IMR-90 (cell line): ENCODE data around the gene CLK3. TPM values are rescaled to one million over a fixed set of nuclear protein-coding genes. Genes with fewer than 3 reads are reported as not detected.

Experiments
- ATAC-seq: fragments of 200-7000 bp; cut with Tn5 transposase; 2 replicates; pipeline ENCODE4 v1.9.1; 2020; ENCODE audit warnings: low read depth, mild to moderate bottlenecking, moderate library complexity
- BruUV-seq: library from RNA; stranded (reverse); fragments of 400-500 nt; replicated peaks from 2 replicates; lab custom pipeline; 2021; lab: Mats Ljungman, UMichigan
- CTCF ChIA-PET: fragments of 300-600 bp; formaldehyde crosslinking; extraction: SDS; loops from one replicate; lab custom pipeline; 2021; ENCODE audit warnings: antibody characterized with exemption; lab: Yijun Ruan, JAX
- POLR2A ChIA-PET: fragments of 300-600 bp; sonication (Branson Sonifier 250); formaldehyde crosslinking; loops from one replicate; lab custom pipeline; 2022; ENCODE audit warnings: antibody characterized with exemption; ENCODE audit not compliant: unreplicated experiment; lab: Charles Lee
- DNase-seq: peaks from one replicate; pipeline ENCODE4 v3.0.0; 2013
- H2AFZ ChIP-seq: replicated peaks from 2 replicates; pipeline ENCODE3; 2013; ENCODE audit warnings: low read length, mild to moderate bottlenecking; ENCODE audit not compliant: poor library complexity
- H2AK5ac ChIP-seq: 2 replicates; pipeline ENCODE4 v1.6.1; 2013; ENCODE audit warnings: low read depth, low read length, inconsistent platforms
- H2AK9ac ChIP-seq: replicated peaks from 2 replicates; pipeline ENCODE3; 2013; ENCODE audit warnings: mild to moderate bottlenecking, low read depth, low read length, moderate library complexity; ENCODE audit not compliant: poor library complexity
- H2BK120ac ChIP-seq: 2 replicates; pipeline ENCODE4 v1.6.1; 2013; ENCODE audit warnings: low read depth, low read length, inconsistent platforms
- H2BK15ac ChIP-seq: 3 replicates; pipeline ENCODE4 v1.6.1; 2013; ENCODE audit warnings: low read depth, low read length, inconsistent platforms
- H2BK20ac ChIP-seq: 2 replicates; pipeline ENCODE4 v1.6.1; 2013; ENCODE audit warnings: low read depth, mild to moderate bottlenecking, inconsistent platforms, low read length, moderate library complexity
- H2BK5ac ChIP-seq: 2 replicates; pipeline ENCODE4 v1.6.1; 2013; ENCODE audit warnings: mild to moderate bottlenecking, low read depth, low read length, inconsistent platforms; ENCODE audit not compliant: poor library complexity, severe bottlenecking
- H3K14ac ChIP-seq: replicated peaks from 2 replicates; pipeline ENCODE4 v1.6.1; 2013; ENCODE audit warnings: low read depth, low read length, inconsistent platforms
- H3K18ac ChIP-seq: 2 replicates; pipeline ENCODE4 v1.6.1; 2013; ENCODE audit warnings: low read depth, low read length, control low read depth
- H3K23ac ChIP-seq: 2 replicates; pipeline ENCODE4 v1.6.1; 2013; ENCODE audit warnings: low read depth, low read length, inconsistent platforms
- H3K27ac ChIP-seq: 2 replicates; pipeline ENCODE4 v1.5.1; 2013; ENCODE audit warnings: mild to moderate bottlenecking, control low read depth, low read length; ENCODE audit not compliant: insufficient read depth
- H3K27me3 ChIP-seq: 2 replicates; pipeline ENCODE4 v1.6.1; 2013; ENCODE audit warnings: low read length; ENCODE audit not compliant: control insufficient read depth, insufficient read depth
- H3K36me3 ChIP-seq: 2 replicates; pipeline ENCODE4 v1.6.1; 2013; ENCODE audit warnings: low read length, mixed read lengths; ENCODE audit not compliant: control insufficient read depth, insufficient read depth
- H3K4ac ChIP-seq: 2 replicates; pipeline ENCODE4 v1.6.1; 2013; ENCODE audit warnings: low read depth, low read length, inconsistent platforms
- H3K4me1 ChIP-seq: 2 replicates; pipeline ENCODE4 v1.6.1; 2013; ENCODE audit warnings: low read length, mixed read lengths; ENCODE audit not compliant: control insufficient read depth, insufficient read depth
- H3K4me2 ChIP-seq: 2 replicates; pipeline ENCODE4 v1.6.1; 2013; ENCODE audit warnings: low read depth, mild to moderate bottlenecking, control low read depth, low read length, moderate library complexity
- H3K4me3 ChIP-seq: 2 replicates; pipeline ENCODE4 v1.5.1; 2013; ENCODE audit warnings: low read depth, mild to moderate bottlenecking, control low read depth, low read length, moderate library complexity; ENCODE audit not compliant: insufficient read depth
- H3K56ac ChIP-seq: 2 replicates; pipeline ENCODE4 v1.6.1; 2013; ENCODE audit warnings: low read length, inconsistent platforms; ENCODE audit not compliant: insufficient read depth; ENCODE audit errors: extremely low read depth
- H3K79me1 ChIP-seq, 2 experiments: 2 replicates each; pipeline ENCODE4 v1.6.1; 2013; ENCODE audit warnings: low read length in 2 of 2, inconsistent platforms in 1 of 2, low read depth in 1 of 2
- H3K9ac ChIP-seq: 2 replicates; pipeline ENCODE4 v1.6.1; 2013; ENCODE audit warnings: low read depth, low read length, control low read depth
- H3K9me1 ChIP-seq: 2 replicates; pipeline ENCODE4 v1.6.1; 2013; ENCODE audit warnings: low read length, inconsistent platforms; ENCODE audit not compliant: insufficient read depth
- H3K9me3 ChIP-seq: 2 replicates; pipeline ENCODE4 v1.6.1; 2013; ENCODE audit warnings: low read length; ENCODE audit not compliant: control insufficient read depth, insufficient read depth
- H4K20me1 ChIP-seq: 2 replicates; pipeline ENCODE4 v1.6.1; 2013; ENCODE audit warnings: low read length, inconsistent platforms; ENCODE audit not compliant: insufficient read depth
- H4K5ac ChIP-seq: 2 replicates; pipeline ENCODE4 v1.6.1; 2013; ENCODE audit warnings: mild to moderate bottlenecking, low read depth, low read length, control low read depth
- H4K8ac ChIP-seq, 2 experiments: 2 replicates each; pipeline ENCODE4 v1.6.1; 2013; ENCODE audit warnings: low read depth in 2 of 2, low read length in 2 of 2, control low read depth in 1 of 2, inconsistent platforms in 1 of 2
- H4K91ac ChIP-seq: 2 replicates; pipeline ENCODE4 v1.6.1; 2013; ENCODE audit warnings: low read depth, low read length, inconsistent platforms; ENCODE audit not compliant: insufficient read depth
- CTCF ChIP-seq: conservative IDR thresholded peaks from 2 replicates; pipeline ENCODE4 v1.5.1; 2012; ENCODE audit warnings: mild to moderate bottlenecking, low read depth, low read length, improper control_type of control experiment
- NFE2L2 ChIP-seq: fragments of 150-350 bp; IDR thresholded peaks from 2 replicates; pipeline ENCODE4 v1.6.1; 2016; ENCODE audit warnings: low read depth, mild to moderate bottlenecking, low read length
- WGBS, 2 experiments: methylation state at CpG; one replicate each; pipeline versions ENCODE4 v1.1.5 to v1.1.7; 2013; ENCODE audit warnings: missing lambda C conversion rate in 2 of 2; ENCODE audit not compliant: insufficient read length in 1 of 2; ENCODE audit errors: extremely low coverage in 2 of 2; 5-methylcytosine and 5-hydroxymethylcytosine counted together
- dilution Hi-C: fragments of 300-500 bp; cut with HindIII; formaldehyde crosslinking; loops from one replicate; pipeline ENCODE4 v1.14.3; 2018; ENCODE audit warnings: low sequenced_read_pairs; ENCODE audit not compliant: unreplicated experiment
- in situ Hi-C: fragments of 300-500 bp; cut with MboI; formaldehyde crosslinking; loops from 3 replicates; pipeline ENCODE4 v1.14.3; 2019; ENCODE audit warnings: low sequenced_read_pairs, inconsistent platforms, mixed read lengths
- intact Hi-C: fragments of 100-400 bp; cut with micrococcal nuclease; formaldehyde crosslinking; loops from 2 replicates; pipeline ENCODE4 v1.10.0; 2022
- polyA plus RNA-seq, 3 experiments: library from polyadenylated mRNA; depleted of rRNA; stranded (reverse); fragments of >200 nt; gene quantifications; 2 replicates each; pipeline ENCODE4 v1.2.3, GENCODE V29; 2012; ENCODE audit warnings: low replicate concordance in 1 of 3
- total RNA-seq: library from RNA; depleted of rRNA; stranded (reverse); fragments of >200 nt; gene quantifications from 2 replicates; pipeline ENCODE4 v1.2.3, GENCODE V29; 2012
- TF ChIP-seq, protein P1 (sequence below): fragments of 150-350 bp; IDR thresholded peaks from 2 replicates; pipeline ENCODE4 v1.6.1; 2017; ENCODE audit warnings: mild to moderate bottlenecking, antibody characterized with exemption, low read length, low read depth

CLK3 gene
- total and polyA plus RNA-seq, 2 of the 4 experiments (the other 2 are of a cell fraction) = 84.7 to 117 TPM

DNA sequence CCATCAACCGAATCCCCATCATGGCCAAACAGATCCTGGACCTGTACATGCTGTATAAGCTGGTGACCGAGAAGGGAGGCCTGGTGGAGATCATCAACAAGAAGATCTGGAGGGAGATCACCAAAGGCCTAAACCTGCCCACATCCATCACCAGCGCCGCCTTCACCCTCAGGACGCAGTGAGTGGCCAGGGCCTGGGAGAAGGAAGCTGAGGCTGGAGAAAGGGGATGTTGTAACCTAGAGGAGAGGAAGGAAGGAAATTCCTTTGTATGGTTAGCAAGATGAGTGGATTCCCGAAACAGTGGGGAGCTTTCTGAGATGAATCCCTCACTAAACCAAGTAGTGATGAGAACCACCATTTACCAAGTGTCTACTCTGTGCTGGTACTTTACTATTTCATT lies 25.8 kb upstream of the CLK3 start:
- H2AK9ac ChIP-seq = no peak overlapping the region
- POLR2A ChIA-PET = no interaction called here

More for the DNA sequence above, 25.8 kb upstream of the CLK3 start:
- Histone ChIP-seq H2BK120ac (no peak overlapping the region), H3K4me1 (peaks cover 9% of the 10 kb centered on the region), H4K8ac (no peak overlapping the region), H3K27ac (no peak overlapping the region), H2AFZ (no peak overlapping the region), H3K27me3 (no peaks in the 10 kb centered on the region), H2BK15ac (no peak overlapping the region), H3K9me1 (peaks cover 13% of the 10 kb centered on the region), H4K91ac (no peak overlapping the region), H3K4ac (no peak overlapping the region), H2BK20ac (no peak overlapping the region), H4K5ac (no peak overlapping the region), H3K4me2 (no peak overlapping the region), H3K4me3 (no peak overlapping the region), H3K23ac (no peak overlapping the region), H3K79me1 (peaks cover 0 to 20% of the 10 kb centered on the region in 2 experiments; a peak in 1 of 4 replicates), H3K14ac (no peak overlapping the region), H3K36me3 (peaks cover 22% of the 10 kb centered on the region), H3K9ac (no peak overlapping the region), H2BK5ac (no peak overlapping the region), H3K56ac (no peak overlapping the region), H3K18ac (no peak overlapping the region), H2AK5ac (no peak overlapping the region), H3K9me3 (no peaks in the 10 kb centered on the region), H4K20me1 (peaks cover 4% of the 10 kb centered on the region)
- BruUV-seq = no TSS peak
- dilution Hi-C loops (no loop called here), in situ Hi-C loops (no loop called here), intact Hi-C loops (no loop called here)
- DNase-seq (no peak), ATAC-seq (no peak)
- TF ChIP-seq NFE2L2 (no peak), CTCF (no peak)
- TF ChIP-seq, protein P1, sequence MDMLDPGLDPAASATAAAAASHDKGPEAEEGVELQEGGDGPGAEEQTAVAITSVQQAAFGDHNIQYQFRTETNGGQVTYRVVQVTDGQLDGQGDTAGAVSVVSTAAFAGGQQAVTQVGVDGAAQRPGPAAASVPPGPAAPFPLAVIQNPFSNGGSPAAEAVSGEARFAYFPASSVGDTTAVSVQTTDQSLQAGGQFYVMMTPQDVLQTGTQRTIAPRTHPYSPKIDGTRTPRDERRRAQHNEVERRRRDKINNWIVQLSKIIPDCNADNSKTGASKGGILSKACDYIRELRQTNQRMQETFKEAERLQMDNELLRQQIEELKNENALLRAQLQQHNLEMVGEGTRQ = no peak
- no CpG with 5 or more reads among the region's 6 CpGs for WGBS, 2 experiments
- CTCF ChIA-PET = no interaction called here
